Uterus (tissue), 4 donors: ENCODE measurements around the gene RANBP17. TPM values are rescaled to one million over a fixed set of nuclear protein-coding genes. Genes with fewer than 3 reads are reported as not detected.

Experiments used
- DNase-seq, 2 donors: peaks; one replicate each; pipeline ENCODE4 v3.0.0-alpha.2; 2019 to 2020
- H3K27ac ChIP-seq, 2 donors: fragments of 200-600 bp; sonication (generic); 1 replicate in 1 of 2; 2 replicates in 1 of 2; pipeline ENCODE4 v1.5.1; 2016 to 2018
- H3K27me3 ChIP-seq, 2 donors: fragments of 200-600 bp; sonication (generic); one replicate each; pipeline ENCODE4 v1.5.1; 2018 to 2019; ENCODE audit warnings: control low read depth in 1 of 2
- H3K36me3 ChIP-seq, 2 donors: fragments of 200-600 bp; sonication (generic); one replicate each; pipeline ENCODE4 v1.5.1; 2019; ENCODE audit warnings: control low read depth in 1 of 2
- H3K4me1 ChIP-seq, 2 donors: fragments of 200-600 bp; sonication (generic); one replicate each; pipeline ENCODE4 v1.5.1; 2018 to 2019; ENCODE audit warnings: control low read depth in 1 of 2
- H3K4me3 ChIP-seq, 2 donors: fragments of 200-600 bp; sonication (generic); 1 replicate in 1 of 2; 2 replicates in 1 of 2; pipeline ENCODE4 v1.5.1; 2018 to 2019; ENCODE audit warnings: mild to moderate bottlenecking in 1 of 2
- H3K9me3 ChIP-seq, 2 donors: fragments of 200-600 bp; sonication (generic); one replicate each; pipeline ENCODE4 v1.5.1; 2019; ENCODE audit warnings: control low read depth in 1 of 2
- CTCF ChIP-seq, 4 experiments: fragments of 200-600 bp in 2 of 4; fragments of 450-650 bp in 2 of 4; sonication (generic) in 2 of 4; IDR thresholded peaks; one replicate each; pipeline ENCODE4 v1.5.1; 2016 to 2019; ENCODE audit warnings: antibody characterized with exemption in 4 of 4, mild to moderate bottlenecking in 2 of 4, moderate library complexity in 1 of 4
- POLR2A ChIP-seq, 2 donors: fragments of 450-650 bp; IDR thresholded peaks; one replicate each; pipeline ENCODE4 v1.6.1; 2016; ENCODE audit warnings: antibody characterized with exemption in 2 of 2, mild to moderate bottlenecking in 1 of 2, moderate library complexity in 1 of 2
- intact Hi-C: fragments of 100-400 bp; cut with DNase I; formaldehyde crosslinking; loops from one replicate; pipeline ENCODE4 v1.15.1; 2023; ENCODE audit warnings: low total_unique reads
- total RNA-seq, 4 donors: library from RNA; depleted of rRNA in 3 of 4; stranded (reverse); fragments of >200 nt in 3 of 4; gene quantifications; one replicate each; pipeline versions ENCODE4 v1.1.0 to v1.2.4, GENCODE V29; 2014 to 2023
- donor health status: DM: yes; HTN: yes; CAD: no.

RANBP17 gene
- total RNA-seq, 4 donors from 2014 or later: 1.8 to 72.8 (median 7.6) TPM

- no peaks in the 10 kb centered on the region for H3K9me3 ChIP-seq
- DNase-seq: no peak
- H3K36me3 ChIP-seq: no peaks in the 10 kb centered on the region
- H3K27ac ChIP-seq: no peak overlapping the region
- TF ChIP-seq POLR2A (IDR thresholded peaks at IDR 0.05): no peak
- TF ChIP-seq CTCF (IDR thresholded peaks at IDR 0.05): no peak
- no peak overlapping the region for H3K4me3 ChIP-seq
- intact Hi-C loops: no loop called here
- H3K4me1 ChIP-seq: no peaks in the 10 kb centered on the region
- no peaks in the 10 kb centered on the region for H3K27me3 ChIP-seq
Measured at GRCh38 chr5:170844651-170845050, 17.2 kb upstream of the RANBP17 start.

- no peak for DNase-seq
- intact Hi-C loops: no loop called here
- TF ChIP-seq CTCF (IDR thresholded peaks at IDR 0.05) (no peak), POLR2A (IDR thresholded peaks at IDR 0.05) (no peak)
- Histone ChIP-seq H3K27me3 (no peaks in the 10 kb centered on the region), H3K27ac (no peak overlapping the region), H3K36me3 (no peaks in the 10 kb centered on the region), H3K9me3 (no peaks in the 10 kb centered on the region), H3K4me1 (no peaks in the 10 kb centered on the region), H3K4me3 (no peak overlapping the region)
Measured at GRCh38 chr5:170846416-170846815, 15.4 kb upstream of the RANBP17 start.

GRCh38 chr5:170846846-170847245, 15.0 kb upstream of the RANBP17 start:
- H3K27ac ChIP-seq: no peak overlapping the region
- intact Hi-C loops: no loop called here
- no peak for DNase-seq

GRCh38 chr5:170848033-170848432, 13.8 kb upstream of the RANBP17 start:
- no peaks in the 10 kb centered on the region for H3K36me3 ChIP-seq
- no peak for DNase-seq
- H3K4me1 ChIP-seq: no peaks in the 10 kb centered on the region
- H3K4me3 ChIP-seq: no peak overlapping the region
- no peaks in the 10 kb centered on the region for H3K9me3 ChIP-seq
- intact Hi-C loops: no loop called here
- TF ChIP-seq POLR2A (IDR thresholded peaks at IDR 0.05) (no peak), CTCF (IDR thresholded peaks at IDR 0.05) (no peak)
- no peak overlapping the region for H3K27ac ChIP-seq
- H3K27me3 ChIP-seq: no peaks in the 10 kb centered on the region

More at GRCh38 chr5:170846846-170847245, 15.0 kb upstream of the RANBP17 start:
- H3K27me3 ChIP-seq: no peaks in the 10 kb centered on the region
- no peak overlapping the region for H3K4me3 ChIP-seq
- H3K4me1 ChIP-seq: no peaks in the 10 kb centered on the region
- no peaks in the 10 kb centered on the region for H3K36me3 ChIP-seq
- TF ChIP-seq POLR2A (IDR thresholded peaks at IDR 0.05) (no peak), CTCF (IDR thresholded peaks at IDR 0.05) (no peak)
- no peaks in the 10 kb centered on the region for H3K9me3 ChIP-seq

- no peaks in the 10 kb centered on the region for H3K27me3 ChIP-seq
- H3K27ac ChIP-seq: no peak overlapping the region
- TF ChIP-seq CTCF (IDR thresholded peaks at IDR 0.05) (no peak), POLR2A (IDR thresholded peaks at IDR 0.05) (no peak)
- intact Hi-C loops: no loop called here
- no peak for DNase-seq
- H3K4me3 ChIP-seq: no peak overlapping the region
- H3K9me3 ChIP-seq: no peaks in the 10 kb centered on the region
- H3K4me1 ChIP-seq: no peaks in the 10 kb centered on the region
- H3K36me3 ChIP-seq: no peaks in the 10 kb centered on the region
Measured at GRCh38 chr5:170849374-170849773, 12.4 kb upstream of the RANBP17 start.
